K562 (cell line): ENCODE measurements around the gene ERCC6. TPM values are rescaled to one million over a fixed set of nuclear protein-coding genes. Genes with fewer than 3 reads are reported as not detected.

Experiments
- BCL6 ChIP-seq: fragments of 250-450 bp; sonication (Bioruptor Pico); IDR thresholded peaks from 2 replicates; pipeline ENCODE4 v1.4.0; 2020
- CBFA2T3 ChIP-seq: fragments of 450-650 bp; IDR thresholded peaks from 2 replicates; pipeline ENCODE4 v1.6.1; 2017
- CSDE1 ChIP-seq, 2 experiments: fragments of 450-650 bp; IDR thresholded peaks; 2 replicates each; pipeline ENCODE4 v1.6.1; 2016; ENCODE audit warnings: mild to moderate bottlenecking in 1 of 2
- DACH1 ChIP-seq: fragments of 450-650 bp; IDR thresholded peaks from 2 replicates; pipeline ENCODE4 v1.6.1; 2018; ENCODE audit not compliant: partially characterized antibody
- EP300 ChIP-seq: IDR thresholded peaks from 2 replicates; pipeline ENCODE4 v1.6.1; 2012; ENCODE audit warnings: low read length, improper control_type of control experiment
- FOXJ3 ChIP-seq: sonication (generic); formaldehyde crosslinking; IDR thresholded peaks from 2 replicates; pipeline ENCODE4 v1.4.0; 2020; ENCODE audit warnings: mild to moderate bottlenecking, missing genetic modification reagents
- KDM1A ChIP-seq, 2 experiments: fragments of 450-650 bp; IDR thresholded peaks; 2 replicates each; pipeline ENCODE4 v1.6.1; 2016; ENCODE audit warnings: mild to moderate bottlenecking in 2 of 2
- KLF1 ChIP-seq: fragments of 450-650 bp; IDR thresholded peaks from 2 replicates; pipeline ENCODE4 v1.6.1; 2016; ENCODE audit warnings: missing genetic modification characterization, missing compliant biosample characterization
- MEIS2 ChIP-seq: fragments of 450-650 bp; IDR thresholded peaks from 2 replicates; pipeline ENCODE4 v1.6.1; 2014; ENCODE audit warnings: mild to moderate bottlenecking; ENCODE audit not compliant: partially characterized antibody
- MTA2 ChIP-seq: fragments of 450-650 bp; IDR thresholded peaks from 2 replicates; pipeline ENCODE4 v1.6.1; 2016; ENCODE audit warnings: low read depth
- NFXL1 ChIP-seq: fragments of 450-650 bp; formaldehyde crosslinking; IDR thresholded peaks from 2 replicates; pipeline ENCODE4 v1.4.0; 2021; ENCODE audit warnings: mild to moderate bottlenecking
- PCBP2 ChIP-seq: fragments of 200-400 bp; formaldehyde crosslinking; IDR thresholded peaks from 2 replicates; pipeline ENCODE4 v1.6.1; 2018; ENCODE audit warnings: low read length, low read depth, mild to moderate bottlenecking, moderate library complexity; ENCODE audit not compliant: poor library complexity, severe bottlenecking
- PTTG1 ChIP-seq: fragments of 450-650 bp; IDR thresholded peaks from 2 replicates; pipeline ENCODE4 v1.6.1; 2016; ENCODE audit warnings: low read depth, mild to moderate bottlenecking, missing genetic modification characterization, missing compliant biosample characterization
- SIN3A ChIP-seq, 2 experiments: fragments of 150-350 bp in 1 of 2; IDR thresholded peaks; 2 replicates each; pipeline ENCODE4 v1.6.1; 2011 to 2016; ENCODE audit warnings: borderline replicate concordance in 2 of 2, low read depth in 2 of 2, low read length in 2 of 2, mild to moderate bottlenecking in 2 of 2, moderate library complexity in 2 of 2; ENCODE audit not compliant: control insufficient read depth in 1 of 2
- TAF1 ChIP-seq: IDR thresholded peaks from 2 replicates; pipeline ENCODE4 v1.6.1; 2011; ENCODE audit warnings: mild to moderate bottlenecking, low read length, moderate library complexity; ENCODE audit not compliant: insufficient read depth, control insufficient read depth, severe bottlenecking; ENCODE audit errors: extremely low read depth
- ZEB2 ChIP-seq: fragments of 450-650 bp; IDR thresholded peaks from 2 replicates; pipeline ENCODE4 v1.6.1; 2016
- polyA plus RNA-seq, 8 experiments: library from polyadenylated mRNA; depleted of rRNA in 4 of 8; stranded (reverse) in 5 of 8; unstranded in 3 of 8; fragments of >200 nt; fragmentation: Nextera tagmentation in 2 of 8; fragmentation: Illumina TruSeq in 1 of 8; extraction: Ambion mirVana in 2 of 8; extraction: Trizol in 1 of 8; gene quantifications; 2 replicates each; pipeline versions ENCODE4 v1.2.1 to v1.2.3, GENCODE V29; 2011 to 2014; ENCODE audit warnings: inconsistent platforms in 1 of 8, missing spikeins in 1 of 8
- total RNA-seq, 7 experiments: library from RNA; depleted of rRNA in 6 of 7; stranded (reverse); fragments of >200 nt in 6 of 7; fragmentation: Illumina TruSeq in 2 of 7; extraction: Trizol in 2 of 7; gene quantifications; 2 replicates each; pipeline versions ENCODE4 v1.2.1 to v1.2.3, GENCODE V29; 2011 to 2021; ENCODE audit warnings: low replicate concordance in 1 of 7
- TF ChIP-seq, protein P1 (sequence below): fragments of 450-650 bp; formaldehyde crosslinking; IDR thresholded peaks from 2 replicates; pipeline ENCODE4 v1.4.0; 2022; ENCODE audit warnings: missing genetic modification characterization
- TF ChIP-seq, protein P2 (sequence below), 2 experiments: IDR thresholded peaks in 1 of 2; conservative IDR thresholded peaks in 1 of 2; 2 replicates each; pipeline ENCODE4 v1.6.1; 2016; ENCODE audit warnings: low read depth in 2 of 2, mild to moderate bottlenecking in 1 of 2, missing compliant biosample characterization in 1 of 2, missing genetic modification characterization in 1 of 2, moderate library complexity in 1 of 2
- TF ChIP-seq, protein P3 (sequence below): fragments of 250-450 bp; sonication (Bioruptor Pico); IDR thresholded peaks from 2 replicates; pipeline ENCODE4 v1.5.0; 2021; ENCODE audit warnings: mild to moderate bottlenecking, moderate library complexity
- TF ChIP-seq, protein P4 (sequence below): fragments of 250-450 bp; sonication (Bioruptor Pico); IDR thresholded peaks from 2 replicates; pipeline ENCODE4 v1.8.0; 2021; ENCODE audit warnings: borderline replicate concordance, mild to moderate bottlenecking, moderate library complexity; ENCODE audit not compliant: poor library complexity, severe bottlenecking
- TF ChIP-seq, protein P5 (sequence below): IDR thresholded peaks from 2 replicates; pipeline ENCODE4 v1.6.1; 2011; ENCODE audit not compliant: insufficient read length; ENCODE audit errors: extremely low read depth

The ERCC6 gene
- total and polyA plus RNA-seq, 9 of the 15 experiments (the other 6 are each of a cell fraction or from before 2014, with no cell fraction given) = 7.8 to 17.7 (median 11.8) TPM

DNA sequence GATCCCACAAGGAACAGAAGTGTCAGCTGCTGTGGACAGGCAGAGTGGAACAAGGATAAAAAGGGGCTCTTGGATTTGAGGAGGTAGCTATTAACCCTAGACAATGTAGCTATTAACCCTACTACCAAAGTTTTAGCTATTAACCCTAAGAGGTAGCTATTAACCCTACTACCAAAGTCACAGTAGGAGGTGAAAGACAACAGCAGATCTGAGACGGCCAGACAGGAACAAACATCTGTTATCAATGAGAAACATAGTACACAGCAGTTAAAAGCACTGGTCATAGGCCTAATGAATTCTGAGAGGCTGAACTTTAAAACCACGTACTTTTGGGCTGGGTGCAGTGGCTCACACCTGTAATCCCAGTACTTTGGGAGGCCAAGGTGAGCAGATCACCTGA lies 11.9 kb downstream of the ERCC6 start (continued):
- TF ChIP-seq, protein P1, sequence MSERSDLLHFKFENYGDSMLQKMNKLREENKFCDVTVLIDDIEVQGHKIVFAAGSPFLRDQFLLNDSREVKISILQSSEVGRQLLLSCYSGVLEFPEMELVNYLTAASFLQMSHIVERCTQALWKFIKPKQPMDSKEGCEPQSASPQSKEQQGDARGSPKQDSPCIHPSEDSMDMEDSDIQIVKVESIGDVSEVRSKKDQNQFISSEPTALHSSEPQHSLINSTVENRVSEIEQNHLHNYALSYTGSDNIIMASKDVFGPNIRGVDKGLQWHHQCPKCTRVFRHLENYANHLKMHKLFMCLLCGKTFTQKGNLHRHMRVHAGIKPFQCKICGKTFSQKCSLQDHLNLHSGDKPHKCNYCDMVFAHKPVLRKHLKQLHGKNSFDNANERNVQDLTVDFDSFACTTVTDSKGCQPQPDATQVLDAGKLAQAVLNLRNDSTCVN = no peak
- TF ChIP-seq KLF1 (no peak), CBFA2T3 (peak; percentile 85), MTA2 (peak; percentile 53), CSDE1 (IDR thresholded peaks at IDR 0.05) (no peak), PCBP2 (no peak), KDM1A (IDR thresholded peaks at IDR 0.05) (0 out of 4 replicates have a peak, but pooled peaks of 1 of the 2 experiments have one; percentile 6), DACH1 (peak; percentile 78), FOXJ3 (no peak), ZEB2 (peak; percentile 46; the same call in 1 of the 2 replicates), MEIS2 (peak; percentile 2), SIN3A (IDR thresholded peaks at IDR 0.05; ENCODE audit: borderline replicate concordance in 2 of 2, control insufficient read depth in 1 of 2, low read depth in 2 of 2, low read length in 2 of 2) (no peak), BCL6 (no peak), PTTG1 (tag) (no peak), NFXL1 (CRISPR knock-in tag) (no peak), EP300 (peak; percentile 64; the same call in 1 of the 2 replicates), TAF1 (no peak)
- TF ChIP-seq, protein P2, sequence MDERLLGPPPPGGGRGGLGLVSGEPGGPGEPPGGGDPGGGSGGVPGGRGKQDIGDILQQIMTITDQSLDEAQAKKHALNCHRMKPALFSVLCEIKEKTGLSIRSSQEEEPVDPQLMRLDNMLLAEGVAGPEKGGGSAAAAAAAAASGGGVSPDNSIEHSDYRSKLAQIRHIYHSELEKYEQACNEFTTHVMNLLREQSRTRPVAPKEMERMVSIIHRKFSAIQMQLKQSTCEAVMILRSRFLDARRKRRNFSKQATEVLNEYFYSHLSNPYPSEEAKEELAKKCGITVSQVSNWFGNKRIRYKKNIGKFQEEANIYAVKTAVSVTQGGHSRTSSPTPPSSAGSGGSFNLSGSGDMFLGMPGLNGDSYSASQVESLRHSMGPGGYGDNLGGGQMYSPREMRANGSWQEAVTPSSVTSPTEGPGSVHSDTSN (CRISPR knock-in tag; IDR thresholded peaks at IDR 0.05; ENCODE audit: low read depth) = no peak
- TF ChIP-seq, protein P2 (tag; conservative IDR thresholded peaks at IDR 0.05; ENCODE audit: low read depth) = no peak
- TF ChIP-seq, protein P3, sequence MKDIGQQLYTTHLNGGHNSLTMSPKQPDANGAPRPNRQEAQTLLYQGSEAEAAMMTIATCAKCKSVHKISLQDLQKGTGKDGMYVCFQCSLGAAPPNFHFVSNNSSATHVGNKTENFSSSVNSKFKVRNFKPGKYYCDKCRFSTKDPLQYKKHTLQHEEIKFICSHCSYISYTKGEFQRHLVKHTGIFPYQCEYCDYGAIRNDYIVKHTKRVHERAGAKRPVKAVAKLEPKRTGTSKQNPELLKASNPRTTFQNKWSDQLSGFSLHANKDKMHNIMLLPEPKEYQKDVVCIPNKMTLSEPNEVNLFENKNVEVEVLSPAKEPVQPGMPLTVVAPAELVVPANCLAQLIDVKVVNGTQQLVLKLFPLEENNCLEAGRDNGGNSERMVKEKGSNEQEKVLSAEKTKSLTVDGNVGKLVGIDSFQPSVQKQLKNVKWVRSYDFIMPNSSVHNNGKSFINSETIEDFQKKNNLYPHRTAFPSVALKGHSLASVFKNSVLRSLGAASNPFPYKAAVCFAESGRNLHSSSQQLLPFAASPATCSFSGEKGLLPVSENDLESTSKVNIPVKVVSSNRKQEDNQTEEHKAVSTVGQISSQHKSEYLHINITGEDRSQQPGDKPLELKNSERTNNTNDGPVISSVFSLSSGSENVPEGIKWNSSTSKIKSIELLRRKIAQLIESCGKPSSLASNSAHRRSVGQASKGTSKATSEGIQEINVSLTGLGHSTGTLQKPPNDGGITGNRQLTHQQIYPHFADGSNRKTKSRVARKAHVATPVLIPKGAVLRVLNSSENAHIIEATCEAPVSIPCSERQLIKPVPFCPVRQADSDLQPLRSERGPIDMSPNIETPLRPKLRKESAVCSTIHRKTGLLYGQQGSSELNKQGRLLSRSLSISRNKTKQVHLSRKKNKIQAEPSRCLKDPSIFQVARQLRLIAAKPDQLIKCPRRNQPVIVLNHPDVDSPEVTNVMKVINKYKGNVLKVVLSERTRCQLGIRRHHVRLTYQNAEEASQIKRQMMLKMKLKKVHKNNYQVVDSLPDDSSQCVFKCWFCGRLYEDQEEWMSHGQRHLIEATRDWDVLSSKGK = no peak
- TF ChIP-seq, protein P4, sequence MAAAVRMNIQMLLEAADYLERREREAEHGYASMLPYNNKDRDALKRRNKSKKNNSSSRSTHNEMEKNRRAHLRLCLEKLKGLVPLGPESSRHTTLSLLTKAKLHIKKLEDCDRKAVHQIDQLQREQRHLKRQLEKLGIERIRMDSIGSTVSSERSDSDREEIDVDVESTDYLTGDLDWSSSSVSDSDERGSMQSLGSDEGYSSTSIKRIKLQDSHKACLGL (CRISPR knock-in tag) = no peak
- TF ChIP-seq, protein P5, sequence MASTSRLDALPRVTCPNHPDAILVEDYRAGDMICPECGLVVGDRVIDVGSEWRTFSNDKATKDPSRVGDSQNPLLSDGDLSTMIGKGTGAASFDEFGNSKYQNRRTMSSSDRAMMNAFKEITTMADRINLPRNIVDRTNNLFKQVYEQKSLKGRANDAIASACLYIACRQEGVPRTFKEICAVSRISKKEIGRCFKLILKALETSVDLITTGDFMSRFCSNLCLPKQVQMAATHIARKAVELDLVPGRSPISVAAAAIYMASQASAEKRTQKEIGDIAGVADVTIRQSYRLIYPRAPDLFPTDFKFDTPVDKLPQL = no peak
